ENCODE measurements around the gene GLP1R. TPM values are rescaled to one million over a fixed set of nuclear protein-coding genes. Genes with fewer than 3 reads are reported as not detected.

Gene GLP1R
- total and polyA plus RNA-seq, 2 of the 4 experiments (the other 2 are of a cell fraction): not detected

GRCh38 chr6:39080246-39080875 is 31.8 kb downstream of the GLP1R start:
- Histone ChIP-seq H4K5ac (ENCODE audit: low read depth, low read length) (no peak overlapping the region), H3K79me1 (ENCODE audit: low read depth in 1 of 2, low read length in 2 of 2) (no peaks in the 10 kb centered on the region), H3K9me3 (ENCODE audit: control insufficient read depth, insufficient read depth, low read length) (no peaks in the 10 kb centered on the region), H2BK15ac (ENCODE audit: low read depth, low read length) (no peak overlapping the region), H3K9me1 (ENCODE audit: insufficient read depth, low read length) (no peaks in the 10 kb centered on the region), H2BK20ac (ENCODE audit: low read depth, low read length) (no peak overlapping the region), H3K4ac (ENCODE audit: low read depth, low read length) (no peak overlapping the region), H3K4me3 (ENCODE audit: insufficient read depth, low read depth, low read length) (no peak overlapping the region), H3K27ac (ENCODE audit: insufficient read depth, low read length) (no peak overlapping the region), H4K8ac (ENCODE audit: low read depth in 2 of 2, low read length in 2 of 2) (no peak overlapping the region), H2AK5ac (ENCODE audit: low read depth, low read length) (no peak overlapping the region), H2BK5ac (ENCODE audit: low read depth, low read length, poor library complexity, severe bottlenecking) (no peak overlapping the region), H3K23ac (ENCODE audit: low read depth, low read length) (no peak overlapping the region), H3K56ac (ENCODE audit: extremely low read depth, insufficient read depth, low read length) (no peak overlapping the region), H4K91ac (ENCODE audit: insufficient read depth, low read depth, low read length) (no peak overlapping the region), H3K14ac (replicated peaks; ENCODE audit: low read depth, low read length) (no peak overlapping the region), H3K36me3 (ENCODE audit: control insufficient read depth, insufficient read depth, low read length) (no peaks in the 10 kb centered on the region), H3K9ac (ENCODE audit: low read depth, low read length) (no peak overlapping the region), H2AK9ac (replicated peaks; ENCODE audit: low read depth, low read length, poor library complexity) (no peak overlapping the region), H3K4me1 (ENCODE audit: control insufficient read depth, insufficient read depth, low read length) (no peaks in the 10 kb centered on the region), H3K18ac (ENCODE audit: low read depth, low read length) (no peak overlapping the region), H2AFZ (replicated peaks; ENCODE audit: low read length, poor library complexity) (no peak overlapping the region), H4K20me1 (ENCODE audit: insufficient read depth, low read length) (no peaks in the 10 kb centered on the region), H3K27me3 (ENCODE audit: control insufficient read depth, insufficient read depth, low read length) (no peaks in the 10 kb centered on the region; the same call in 1 of the 2 replicates), H3K4me2 (ENCODE audit: low read depth, low read length) (no peak overlapping the region), H2BK120ac (ENCODE audit: low read depth, low read length) (no peak overlapping the region)
- intact Hi-C loops (cut with micrococcal nuclease) (no loop called here), dilution Hi-C loops (cut with HindIII; ENCODE audit: low sequenced_read_pairs, unreplicated experiment) (no loop called here), in situ Hi-C loops (cut with MboI; ENCODE audit: low sequenced_read_pairs) (no loop called here)
- TF ChIP-seq USF2 (IDR thresholded peaks at IDR 0.05; ENCODE audit: low read depth, low read length): no peak
- no peak for TF ChIP-seq RAD21 (IDR thresholded peaks at IDR 0.05; ENCODE audit: low read length)
- no peak for TF ChIP-seq CTCF (conservative IDR thresholded peaks at IDR 0.05; ENCODE audit: low read depth, low read length)
- no peak for TF ChIP-seq POLR2A (IDR thresholded peaks at IDR 0.05; ENCODE audit: low read depth, low read length)
- TF ChIP-seq, protein P1, sequence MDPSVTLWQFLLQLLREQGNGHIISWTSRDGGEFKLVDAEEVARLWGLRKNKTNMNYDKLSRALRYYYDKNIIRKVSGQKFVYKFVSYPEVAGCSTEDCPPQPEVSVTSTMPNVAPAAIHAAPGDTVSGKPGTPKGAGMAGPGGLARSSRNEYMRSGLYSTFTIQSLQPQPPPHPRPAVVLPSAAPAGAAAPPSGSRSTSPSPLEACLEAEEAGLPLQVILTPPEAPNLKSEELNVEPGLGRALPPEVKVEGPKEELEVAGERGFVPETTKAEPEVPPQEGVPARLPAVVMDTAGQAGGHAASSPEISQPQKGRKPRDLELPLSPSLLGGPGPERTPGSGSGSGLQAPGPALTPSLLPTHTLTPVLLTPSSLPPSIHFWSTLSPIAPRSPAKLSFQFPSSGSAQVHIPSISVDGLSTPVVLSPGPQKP (IDR thresholded peaks at IDR 0.05; ENCODE audit: borderline replicate concordance, low read depth, low read length): no peak
- TF ChIP-seq RCOR1 (IDR thresholded peaks at IDR 0.05; ENCODE audit: insufficient replicate concordance, low read length): no peak
- TF ChIP-seq CEBPB (IDR thresholded peaks at IDR 0.05; ENCODE audit: low read depth, low read length): no peak
- TF ChIP-seq RFX5 (IDR thresholded peaks at IDR 0.05; ENCODE audit: low read depth, low read length): no peak
- no peak for TF ChIP-seq MAZ (IDR thresholded peaks at IDR 0.05; ENCODE audit: borderline replicate concordance, low read depth, low read length)
- TF ChIP-seq NFE2L2 (IDR thresholded peaks at IDR 0.05; ENCODE audit: low read depth, low read length): no peak
- DNase-seq (no peak), ATAC-seq (ENCODE audit: low read depth) (no peak)
- CTCF ChIA-PET: no interaction called here
- POLR2A ChIA-PET (ENCODE audit: unreplicated experiment): no interaction called here
- no CpG with 5 or more reads among the region's 5 CpGs for WGBS, 2 experiments (ENCODE audit: extremely low coverage in 2 of 2, insufficient read length in 1 of 2)
- no TSS peak for BruUV-seq (replicated peaks)
